Putamen (tissue), 1 donor: ENCODE measurements around the gene ARRB2.
"Not testable (repeated sequence)": the region's sequence is repeated elsewhere in the genome, so short reads cannot be mapped to it uniquely, and the experiment has no call there.

ENCODE experiments used
- DNase-seq: peaks from one replicate; pipeline ENCODE4 v3.0.0-alpha.2; 2016; ENCODE audit warnings: low spot score

Gene ARRB2

GRCh38 chr17:4709794-4710692, at the start of gene ARRB2:
ARRB2 (plus strand) TSS chr17:4710632; CDS start chr17:4710722, 90 bp downstream.
- DNase-seq = peak; percentile 99

DNA sequence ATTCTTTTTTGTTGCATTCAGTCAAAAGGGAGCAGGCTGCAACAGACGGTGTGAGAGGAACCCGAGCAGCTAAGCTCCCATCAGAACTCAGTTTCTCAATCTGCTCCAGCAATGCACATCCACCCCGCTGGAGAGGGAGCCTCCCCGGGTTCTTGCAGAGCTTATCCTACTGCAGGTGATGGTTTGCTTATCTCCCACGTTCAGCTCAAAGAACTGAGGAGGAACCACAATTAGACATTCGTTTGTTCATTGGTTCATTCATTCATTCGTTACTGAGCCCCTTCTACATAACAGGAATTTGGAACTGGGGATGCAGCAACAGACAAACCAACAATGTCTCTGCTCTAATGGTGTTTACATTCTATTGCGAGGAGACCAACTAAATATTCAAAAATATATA, 46.7 kb upstream of the ARRB2 start:
- no peak for DNase-seq

- no peak for DNase-seq
These were observed 46.2 kb upstream of the ARRB2 start for GRCh38 chr17:4664230-4664629.

GRCh38 chr17:4665027-4665426, 45.4 kb upstream of the ARRB2 start:
- DNase-seq = no peak

- DNase-seq = no peak
These were observed 44.1 kb upstream of the ARRB2 start for GRCh38 chr17:4666296-4666695.

- no peak for DNase-seq
These were observed 43.3 kb upstream of the ARRB2 start for GRCh38 chr17:4667166-4667565.

DNA sequence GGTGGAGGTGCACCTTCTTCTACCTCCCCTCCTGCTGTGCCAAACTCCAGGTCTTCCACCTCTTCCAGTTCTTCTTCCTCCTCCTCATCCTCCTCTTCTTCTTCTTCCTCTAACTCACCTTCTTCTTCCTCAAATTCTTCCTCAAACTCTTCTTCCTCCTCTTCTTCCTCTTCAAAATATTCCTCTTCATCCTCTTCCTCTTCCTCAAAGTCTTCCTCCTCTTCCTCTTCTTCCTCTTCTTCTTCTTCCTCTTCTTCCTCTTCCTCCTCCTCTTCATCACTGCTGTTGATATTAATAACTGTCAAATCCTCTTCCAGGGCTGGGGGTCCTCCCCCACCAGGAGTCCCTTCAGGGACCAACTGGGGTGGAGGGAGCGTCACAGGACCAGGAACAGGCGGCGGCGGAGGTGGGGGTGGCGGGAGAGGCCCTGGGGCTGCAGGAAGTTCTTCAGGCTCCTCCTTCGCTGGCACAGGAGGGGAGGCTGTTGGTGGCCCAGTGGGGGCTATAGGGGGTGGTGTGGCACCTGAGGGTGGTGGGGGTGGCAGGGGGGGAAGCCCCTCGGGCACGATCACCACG, 38.3 kb upstream of the ARRB2 start:
- DNase-seq = no peak

DNA sequence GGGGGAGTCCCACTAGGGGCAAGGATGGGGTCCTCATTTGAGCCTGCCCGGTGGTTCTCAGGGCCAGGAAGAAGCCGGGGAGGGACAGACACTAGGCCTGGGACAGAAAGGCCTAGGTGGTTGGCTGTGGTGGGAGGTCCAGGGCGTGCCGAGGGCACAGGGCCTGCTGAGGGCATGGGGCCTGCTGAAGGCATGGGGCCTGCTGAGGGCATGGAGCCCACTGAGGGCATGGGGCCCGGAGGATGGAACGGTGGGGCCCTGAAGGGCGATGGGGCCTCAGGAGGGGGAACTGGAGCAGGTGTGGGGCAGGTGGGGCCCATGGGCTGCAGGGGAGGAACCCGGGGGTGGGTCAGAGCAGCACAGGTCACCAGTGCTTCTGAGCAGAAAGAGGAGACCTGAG, 37.7 kb upstream of the ARRB2 start:
- no peak for DNase-seq

GRCh38 chr17:4673169-4673568, 37.3 kb upstream of the ARRB2 start:
- no peak for DNase-seq

GRCh38 chr17:4673986-4674684, 36.3 kb upstream of the ARRB2 start:
- no peak for DNase-seq

- DNase-seq = no peak
These were observed 35.8 kb upstream of the ARRB2 start for GRCh38 chr17:4674685-4674998.

GRCh38 chr17:4675791-4676190, 34.6 kb upstream of the ARRB2 start:
- no peak for DNase-seq

GRCh38 chr17:4676791-4677190, 33.6 kb upstream of the ARRB2 start:
- no peak for DNase-seq

DNA sequence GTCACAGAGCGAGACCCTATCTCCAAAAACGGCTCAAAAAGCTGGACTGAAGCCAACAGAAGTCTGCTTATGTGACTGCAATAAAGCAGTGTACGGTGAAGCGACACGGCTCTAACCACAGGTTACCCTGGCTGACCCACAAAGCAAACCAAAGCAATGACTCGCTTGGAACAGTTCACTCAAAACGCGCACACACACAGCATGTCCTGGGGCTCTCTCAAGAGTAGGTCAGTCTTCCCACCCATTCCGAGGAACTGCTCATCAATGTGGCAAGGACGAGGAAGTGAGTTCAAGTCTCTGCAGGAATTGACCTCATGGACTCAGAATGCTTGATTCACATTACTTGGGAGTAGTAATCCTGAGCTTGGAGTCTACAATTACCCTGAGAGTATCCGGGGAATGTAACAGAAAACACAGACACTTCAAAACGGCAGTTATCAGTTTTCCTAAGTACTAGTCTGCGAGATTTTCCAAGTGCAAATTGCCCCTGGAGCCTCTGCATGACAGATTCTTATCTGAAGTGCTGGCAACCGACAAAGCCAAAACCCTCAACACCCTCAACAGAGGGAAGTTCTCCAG, 31.9 kb upstream of the ARRB2 start:
- no peak for DNase-seq

GRCh38 chr17:4679658-4680057, 30.8 kb upstream of the ARRB2 start:
- no peak for DNase-seq

DNA sequence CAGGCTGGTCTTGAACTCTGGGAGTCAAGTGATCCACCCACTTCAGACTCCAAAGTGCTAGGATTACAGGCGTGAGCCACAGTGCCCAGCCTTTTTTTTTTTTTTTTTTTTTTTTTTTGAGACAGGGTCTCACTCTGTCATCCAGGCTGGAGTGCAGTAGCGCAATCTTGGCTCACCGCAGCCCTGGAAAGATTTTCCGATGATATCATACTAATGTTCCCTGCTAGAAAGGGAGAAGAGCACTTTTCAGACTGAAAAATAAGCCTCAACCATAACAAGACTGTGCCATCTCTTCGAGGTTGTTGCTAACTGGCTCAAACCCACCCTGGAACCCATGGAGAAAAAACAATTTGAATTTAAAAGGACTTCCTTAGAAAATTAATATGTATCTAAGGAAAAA, 26.7 kb upstream of the ARRB2 start:
- DNase-seq = not testable (repeated sequence)

- not testable (repeated sequence) for DNase-seq
These were observed 20.6 kb upstream of the ARRB2 start for GRCh38 chr17:4689872-4690271.

- DNase-seq = no peak
These were observed 19.7 kb upstream of the ARRB2 start for GRCh38 chr17:4690745-4691144.

GRCh38 chr17:4691686-4692085, 18.7 kb upstream of the ARRB2 start:
- DNase-seq = no peak

DNA sequence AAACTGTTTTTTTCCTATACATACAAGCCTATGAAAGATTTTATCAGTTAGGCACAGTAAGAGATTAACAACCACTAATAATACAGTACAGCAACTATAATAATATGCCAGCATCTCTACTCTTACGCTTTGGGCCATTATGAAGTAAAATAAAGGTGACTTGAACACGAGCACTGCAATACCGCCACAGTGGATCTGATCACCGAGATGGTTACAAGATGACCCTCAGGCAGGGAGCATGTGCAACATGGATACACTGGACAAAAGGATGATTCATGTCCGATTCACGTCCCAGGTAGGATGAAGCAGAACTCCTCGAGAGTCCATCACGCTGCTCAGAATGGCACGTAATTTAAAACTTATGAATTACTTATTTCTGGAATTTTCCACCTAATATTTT, 17.0 kb upstream of the ARRB2 start:
- no peak for DNase-seq

GRCh38 chr17:4696437-4696805, 14.0 kb upstream of the ARRB2 start:
- no peak for DNase-seq

- DNase-seq = not testable (repeated sequence)
These were observed 10.9 kb upstream of the ARRB2 start for GRCh38 chr17:4699401-4700056.
